Measurements from ENCODE around the gene NSFL1C. TPM values are rescaled to one million over a fixed set of nuclear protein-coding genes. Genes with fewer than 3 reads are reported as not detected.
A peak's percentile ranks its signal among the peaks of the same experiment; 100 is the strongest.

The NSFL1C gene
- polyA plus RNA-seq, 3 donors from 2014 or later: 75.1 to 97.5 (median 78.2) TPM

DNA sequence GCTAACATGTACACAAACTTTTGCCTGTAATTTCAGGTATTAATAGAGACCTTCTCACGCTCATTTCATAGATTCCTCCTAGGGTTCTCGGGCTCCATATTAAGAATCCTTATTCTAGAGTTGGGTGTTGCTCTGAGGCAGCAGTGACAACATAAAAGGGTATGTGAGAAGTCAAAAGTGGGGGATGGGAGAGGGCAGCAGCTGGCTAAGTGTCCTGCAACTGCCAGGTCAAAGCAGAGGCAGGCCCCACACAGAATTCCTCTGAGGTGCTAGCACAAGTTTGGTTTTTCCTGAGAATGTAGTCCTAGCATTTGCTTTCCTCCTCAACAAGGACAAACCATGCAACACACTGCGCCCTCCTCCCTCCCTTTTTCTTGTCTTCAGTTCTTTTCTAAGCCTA, 4.6 kb downstream of the NSFL1C start:
- Mint-ChIP-seq H3K9me3 (no peaks in the 10 kb centered on the region), H3K36me3 (peaks cover 7 to 21% (median 14%) of the 10 kb centered on the region in 3 donors), H3K4me1 (peaks cover 30 to 50% of the 10 kb centered on the region in 2 donors), H3K27ac (no peak overlapping the region), H3K27me3 (ENCODE audit: low read depth in 3 of 3) (peaks cover 0 to 1% (median 1%) of the 10 kb centered on the region in 3 donors), H3K4me3 (no peak overlapping the region)
- DNase-seq: no peak

GRCh38 chr20:1460275-1460674, 6.4 kb downstream of the NSFL1C start:
- no peak overlapping the region for H3K27ac Mint-ChIP-seq
- peaks cover 8 to 24% (median 21%) of the 10 kb centered on the region in 3 donors for H3K36me3 Mint-ChIP-seq
- no peaks in the 10 kb centered on the region for H3K27me3 Mint-ChIP-seq (ENCODE audit: low read depth in 3 of 3)
- H3K9me3 Mint-ChIP-seq: no peaks in the 10 kb centered on the region
- DNase-seq: no peak
- no peak overlapping the region for H3K4me3 Mint-ChIP-seq
- peaks cover 21 to 41% of the 10 kb centered on the region in 2 donors for H3K4me1 Mint-ChIP-seq

GRCh38 chr20:1457992-1458391, 8.7 kb downstream of the NSFL1C start:
- Mint-ChIP-seq H3K27me3 (ENCODE audit: low read depth in 3 of 3) (no peaks in the 10 kb centered on the region), H3K4me3 (no peak overlapping the region), H3K9me3 (no peaks in the 10 kb centered on the region), H3K4me1 (peaks cover 4 to 18% of the 10 kb centered on the region in 2 donors), H3K27ac (no peak overlapping the region), H3K36me3 (peaks cover 30 to 47% (median 42%) of the 10 kb centered on the region in 3 donors)
- no peak for DNase-seq

GRCh38 chr20:1456300-1456699, 10.3 kb downstream of the NSFL1C start:
- Mint-ChIP-seq H3K9me3 (no peaks in the 10 kb centered on the region), H3K27ac (no peak overlapping the region), H3K36me3 (peaks cover 47 to 64% (median 54%) of the 10 kb centered on the region in 3 donors), H3K27me3 (ENCODE audit: low read depth in 3 of 3) (no peaks in the 10 kb centered on the region), H3K4me1 (peaks cover 4 to 13% of the 10 kb centered on the region in 2 donors), H3K4me3 (no peak overlapping the region)
- DNase-seq: no peak

GRCh38 chr20:1450926-1451491, 15.6 kb downstream of the NSFL1C start:
- Mint-ChIP-seq H3K4me3 (no peak overlapping the region), H3K27ac (no peak overlapping the region), H3K36me3 (peaks cover 53 to 81% (median 61%) of the 10 kb centered on the region in 3 donors), H3K27me3 (ENCODE audit: low read depth in 3 of 3) (no peaks in the 10 kb centered on the region), H3K9me3 (no peaks in the 10 kb centered on the region), H3K4me1 (no peaks in the 10 kb centered on the region)
- DNase-seq: no peak

DNA sequence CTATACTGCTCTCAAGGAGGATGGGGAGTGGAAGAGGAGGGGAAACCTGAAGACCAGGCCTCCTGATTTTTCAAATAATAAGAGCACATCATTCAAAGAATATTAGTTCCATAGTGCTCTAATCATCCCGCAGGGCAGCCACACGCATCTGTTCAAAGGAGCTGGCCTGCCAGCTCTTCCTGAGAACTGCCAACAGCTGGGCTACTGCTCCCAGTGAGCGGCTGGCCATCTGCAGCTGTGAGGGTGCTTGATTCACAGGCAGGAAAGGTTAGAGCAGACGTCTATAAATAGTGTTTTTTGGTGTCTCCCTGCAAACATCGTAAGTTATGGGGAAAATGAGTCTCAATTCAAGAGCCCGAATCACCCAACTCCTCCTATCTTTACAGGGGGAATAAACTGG, 17.3 kb downstream of the NSFL1C start:
- DNase-seq: no peak
- H3K9me3 Mint-ChIP-seq: no peaks in the 10 kb centered on the region
- no peak overlapping the region for H3K27ac Mint-ChIP-seq
- H3K27me3 Mint-ChIP-seq (ENCODE audit: low read depth in 3 of 3): no peaks in the 10 kb centered on the region
- no peak overlapping the region for H3K4me3 Mint-ChIP-seq
- H3K36me3 Mint-ChIP-seq: peaks cover 53 to 86% (median 56%) of the 10 kb centered on the region in 3 donors
- H3K4me1 Mint-ChIP-seq: no peaks in the 10 kb centered on the region

GRCh38 chr20:1448081-1448620, 18.5 kb downstream of the NSFL1C start:
- Mint-ChIP-seq H3K4me3 (no peak overlapping the region), H3K27me3 (ENCODE audit: low read depth in 3 of 3) (no peaks in the 10 kb centered on the region), H3K27ac (no peak overlapping the region), H3K4me1 (no peaks in the 10 kb centered on the region), H3K36me3 (peaks cover 50 to 85% (median 53%) of the 10 kb centered on the region in 3 donors), H3K9me3 (no peaks in the 10 kb centered on the region)
- no peak for DNase-seq

DNA sequence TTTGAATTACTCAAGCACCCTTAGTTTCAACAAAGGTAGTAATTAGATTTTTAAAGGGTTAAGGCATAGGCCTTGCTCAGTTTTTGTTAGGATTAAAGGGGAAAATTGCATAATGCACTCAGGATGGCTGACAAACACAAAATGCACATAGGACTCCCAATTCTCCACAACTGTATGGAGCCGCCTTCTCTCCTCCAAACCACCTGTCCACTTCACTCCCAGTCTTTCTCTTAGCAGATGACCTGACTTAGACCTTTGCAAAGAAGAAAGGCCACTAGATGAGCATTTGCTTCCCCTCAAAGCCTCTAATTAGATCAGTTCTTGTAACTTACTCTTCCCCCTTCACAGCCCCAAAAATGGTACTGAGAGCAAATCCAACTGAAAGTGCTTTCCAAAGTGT, 20.1 kb downstream of the NSFL1C start:
- Mint-ChIP-seq H3K27ac (no peak overlapping the region), H3K4me1 (no peaks in the 10 kb centered on the region), H3K27me3 (ENCODE audit: low read depth in 3 of 3) (no peaks in the 10 kb centered on the region), H3K9me3 (no peaks in the 10 kb centered on the region), H3K36me3 (peaks cover 51 to 83% (median 54%) of the 10 kb centered on the region in 3 donors), H3K4me3 (no peak overlapping the region)
- no peak for DNase-seq

DNA sequence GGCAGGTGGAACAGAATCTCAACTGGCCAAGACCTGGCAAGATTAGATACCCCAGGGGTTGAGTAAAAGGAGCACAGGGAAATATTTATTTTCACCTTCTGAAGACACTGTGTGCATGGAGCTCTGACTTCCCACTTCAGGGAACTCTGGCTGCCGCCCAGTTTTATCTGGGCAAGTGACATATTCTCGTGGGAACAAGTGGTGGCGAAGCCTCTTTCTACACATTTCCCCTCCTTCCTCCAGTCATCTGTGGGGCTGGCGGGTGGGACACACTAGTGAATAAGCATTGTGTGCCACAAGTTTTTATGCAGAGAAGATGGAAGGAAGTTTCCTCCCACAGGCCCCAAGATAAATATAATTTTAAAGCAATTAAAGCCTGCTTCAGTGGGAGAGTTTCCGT, 23.6 kb downstream of the NSFL1C start:
- Mint-ChIP-seq H3K27ac (no peak overlapping the region), H3K4me1 (peaks cover 2 to 6% of the 10 kb centered on the region in 2 donors), H3K27me3 (ENCODE audit: low read depth in 3 of 3) (peaks cover 0 to 6% (median 0%) of the 10 kb centered on the region in 3 donors), H3K36me3 (peaks cover 44 to 77% (median 49%) of the 10 kb centered on the region in 3 donors), H3K9me3 (no peaks in the 10 kb centered on the region), H3K4me3 (no peak overlapping the region)
- no peak for DNase-seq

GRCh38 chr20:1442304-1442703, 24.3 kb downstream of the NSFL1C start:
- Mint-ChIP-seq H3K9me3 (no peaks in the 10 kb centered on the region), H3K4me3 (no peak overlapping the region), H3K27ac (no peak overlapping the region)

GRCh38 chr20:1441133-1441532, 25.5 kb downstream of the NSFL1C start:
- H3K27me3 Mint-ChIP-seq (ENCODE audit: low read depth in 3 of 3): peaks cover 0 to 7% (median 6%) of the 10 kb centered on the region in 3 donors
- H3K27ac Mint-ChIP-seq: no peak overlapping the region
- H3K4me1 Mint-ChIP-seq: peaks cover 6% of the 10 kb centered on the region in 2 donors
- no peak overlapping the region for H3K4me3 Mint-ChIP-seq
- peaks cover 35 to 59% (median 36%) of the 10 kb centered on the region in 3 donors for H3K36me3 Mint-ChIP-seq
- no peak for DNase-seq
- H3K9me3 Mint-ChIP-seq: no peaks in the 10 kb centered on the region

More at GRCh38 chr20:1442304-1442703, 24.3 kb downstream of the NSFL1C start:
- peaks cover 44 to 70% (median 44%) of the 10 kb centered on the region in 3 donors for H3K36me3 Mint-ChIP-seq
- H3K27me3 Mint-ChIP-seq (ENCODE audit: low read depth in 3 of 3): peaks cover 0 to 6% (median 1%) of the 10 kb centered on the region in 3 donors
- peaks cover 3 to 6% of the 10 kb centered on the region in 2 donors for H3K4me1 Mint-ChIP-seq
- no peak for DNase-seq

GRCh38 chr20:1440024-1440423, 26.6 kb downstream of the NSFL1C start:
- H3K4me3 Mint-ChIP-seq: no peak overlapping the region
- peaks cover 9% of the 10 kb centered on the region in 2 donors for H3K4me1 Mint-ChIP-seq
- no peaks in the 10 kb centered on the region for H3K9me3 Mint-ChIP-seq
- no peak overlapping the region for H3K27ac Mint-ChIP-seq
- peaks cover 25 to 48% (median 35%) of the 10 kb centered on the region in 3 donors for H3K36me3 Mint-ChIP-seq
- no peak for DNase-seq
- H3K27me3 Mint-ChIP-seq (ENCODE audit: low read depth in 3 of 3): peaks cover 2 to 11% (median 10%) of the 10 kb centered on the region in 3 donors

DNA sequence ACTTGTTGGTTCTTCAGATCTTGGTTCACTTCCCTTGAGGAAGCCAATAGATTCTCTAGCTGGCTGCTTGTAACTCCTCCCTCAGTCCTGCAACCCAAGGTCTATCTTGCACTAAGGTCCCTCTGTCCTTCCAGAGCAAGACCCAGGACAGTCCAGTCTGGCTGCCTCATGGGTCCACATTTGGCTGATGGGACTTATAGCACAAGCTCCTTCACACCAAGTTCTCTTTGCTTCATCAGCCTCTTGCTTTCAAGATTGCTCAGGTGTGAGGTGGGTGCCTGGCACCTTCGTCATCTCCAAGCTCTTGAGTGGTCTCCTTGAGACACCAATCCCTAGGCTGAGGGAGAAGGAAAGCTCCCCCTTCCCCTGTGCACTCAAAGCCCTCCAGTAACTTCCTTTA, 28.3 kb downstream of the NSFL1C start:
- H3K27ac Mint-ChIP-seq: no peak overlapping the region
- no peak overlapping the region for H3K4me3 Mint-ChIP-seq
- peaks cover 5 to 18% (median 17%) of the 10 kb centered on the region in 3 donors for H3K27me3 Mint-ChIP-seq (ENCODE audit: low read depth in 3 of 3)
- peaks cover 14 to 33% (median 25%) of the 10 kb centered on the region in 3 donors for H3K36me3 Mint-ChIP-seq
- no peak for DNase-seq
- H3K4me1 Mint-ChIP-seq: peaks cover 18 to 24% of the 10 kb centered on the region in 2 donors
- H3K9me3 Mint-ChIP-seq: no peaks in the 10 kb centered on the region

- Mint-ChIP-seq H3K36me3 (peaks cover 8 to 25% (median 17%) of the 10 kb centered on the region in 3 donors), H3K4me1 (peaks cover 19 to 24% of the 10 kb centered on the region in 2 donors), H3K27ac (no peak overlapping the region), H3K4me3 (peak overlapping the region in 1 of 5 donors; percentile 17), H3K9me3 (no peaks in the 10 kb centered on the region), H3K27me3 (ENCODE audit: low read depth in 3 of 3) (peaks cover 10 to 23% (median 23%) of the 10 kb centered on the region in 3 donors)
- peak; percentile 66 to 73 (median 68) for DNase-seq
These were observed 29.3 kb downstream of the NSFL1C start for GRCh38 chr20:1437235-1437904.
